GM12872 (cell line): ENCODE data around the gene CST7.

Experiments
- CTCF ChIP-seq: IDR thresholded peaks from 3 replicates; pipeline ENCODE4 v1.5.1; 2011; ENCODE audit warnings: low read depth, mild to moderate bottlenecking, low read length, moderate library complexity; ENCODE audit not compliant: insufficient read depth

CST7 gene

GRCh38 chr20:24962182-24962492 lies 13.1 kb downstream of the CST7 start:
- no peak for TF ChIP-seq CTCF

- TF ChIP-seq CTCF: no peak
These were observed 13.4 kb downstream of the CST7 start for GRCh38 chr20:24962510-24962909.

GRCh38 chr20:24963672-24964505 lies 14.8 kb downstream of the CST7 start:
- TF ChIP-seq CTCF: no peak

- no peak for TF ChIP-seq CTCF
These were observed 15.4 kb downstream of the CST7 start for GRCh38 chr20:24964506-24964840.

GRCh38 chr20:24965065-24965919 lies 16.2 kb downstream of the CST7 start:
- no peak for TF ChIP-seq CTCF

GRCh38 chr20:24966317-24967012 lies 17.4 kb downstream of the CST7 start:
- no peak for TF ChIP-seq CTCF

GRCh38 chr20:24968278-24968800 lies 19.3 kb downstream of the CST7 start:
- TF ChIP-seq CTCF: no peak
